ENCODE results near the gene CD47. TPM values are rescaled to one million over a fixed set of nuclear protein-coding genes. Genes with fewer than 3 reads are reported as not detected.

Gene CD47
- total RNA-seq, 4 donors from 2014 or later = 146 to 167 (median 160) TPM

DNA sequence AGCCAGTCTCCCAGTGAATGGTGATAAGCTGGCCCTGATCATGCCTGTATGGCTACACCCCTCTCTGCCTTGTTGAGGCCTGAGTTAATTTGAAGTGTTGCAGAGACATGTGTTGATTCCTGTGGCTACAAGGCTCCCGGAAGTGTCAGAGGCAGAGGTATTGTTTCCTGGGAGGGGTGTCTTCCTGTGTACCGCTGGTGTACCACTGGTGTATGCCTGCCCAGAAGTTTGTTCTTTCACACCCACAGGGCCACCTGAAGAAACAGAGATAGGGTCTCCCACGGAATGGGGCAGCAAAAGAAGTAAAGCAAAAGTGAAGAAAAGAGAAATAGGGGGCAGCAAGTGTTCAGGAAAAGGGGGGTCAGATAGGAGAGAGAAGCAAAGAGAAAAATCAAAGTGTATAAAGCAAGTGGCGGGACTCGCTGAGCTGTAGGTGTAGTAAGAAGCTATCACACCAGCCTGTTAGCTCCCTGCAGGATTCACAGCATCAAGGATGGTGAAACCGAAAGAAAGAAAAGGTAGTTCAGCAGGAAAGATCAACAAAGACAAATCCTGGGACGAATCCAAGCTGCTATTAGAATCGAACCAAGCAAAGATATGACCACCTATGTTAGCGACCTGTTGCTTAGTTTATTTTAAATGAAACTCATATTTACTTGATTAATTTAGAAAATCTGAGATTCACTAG, 36.6 kb upstream of the CD47 start:
- TF ChIP-seq, protein P1, sequence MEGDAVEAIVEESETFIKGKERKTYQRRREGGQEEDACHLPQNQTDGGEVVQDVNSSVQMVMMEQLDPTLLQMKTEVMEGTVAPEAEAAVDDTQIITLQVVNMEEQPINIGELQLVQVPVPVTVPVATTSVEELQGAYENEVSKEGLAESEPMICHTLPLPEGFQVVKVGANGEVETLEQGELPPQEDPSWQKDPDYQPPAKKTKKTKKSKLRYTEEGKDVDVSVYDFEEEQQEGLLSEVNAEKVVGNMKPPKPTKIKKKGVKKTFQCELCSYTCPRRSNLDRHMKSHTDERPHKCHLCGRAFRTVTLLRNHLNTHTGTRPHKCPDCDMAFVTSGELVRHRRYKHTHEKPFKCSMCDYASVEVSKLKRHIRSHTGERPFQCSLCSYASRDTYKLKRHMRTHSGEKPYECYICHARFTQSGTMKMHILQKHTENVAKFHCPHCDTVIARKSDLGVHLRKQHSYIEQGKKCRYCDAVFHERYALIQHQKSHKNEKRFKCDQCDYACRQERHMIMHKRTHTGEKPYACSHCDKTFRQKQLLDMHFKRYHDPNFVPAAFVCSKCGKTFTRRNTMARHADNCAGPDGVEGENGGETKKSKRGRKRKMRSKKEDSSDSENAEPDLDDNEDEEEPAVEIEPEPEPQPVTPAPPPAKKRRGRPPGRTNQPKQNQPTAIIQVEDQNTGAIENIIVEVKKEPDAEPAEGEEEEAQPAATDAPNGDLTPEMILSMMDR (IDR thresholded peaks at IDR 0.05) = no peak
- TF ChIP-seq POLR2A (IDR thresholded peaks at IDR 0.05) = no peak
- H3K27ac ChIP-seq = no peak overlapping the region
- intact Hi-C loops (cut with DNase I) = no loop called here
- H3K36me3 ChIP-seq = no peaks in the 10 kb centered on the region
- peaks cover 16 to 23% of the 10 kb centered on the region in 2 donors for H3K4me1 ChIP-seq
- H3K27me3 ChIP-seq = no peaks in the 10 kb centered on the region
- 74 to 78% methylated on average over 9 of the region's 9 CpGs for WGBS, 2 donors
- no peak for DNase-seq
- H3K9me3 ChIP-seq = no peaks in the 10 kb centered on the region
- no peak overlapping the region for H3K4me3 ChIP-seq (replicated peaks in 1 of 3)

DNA sequence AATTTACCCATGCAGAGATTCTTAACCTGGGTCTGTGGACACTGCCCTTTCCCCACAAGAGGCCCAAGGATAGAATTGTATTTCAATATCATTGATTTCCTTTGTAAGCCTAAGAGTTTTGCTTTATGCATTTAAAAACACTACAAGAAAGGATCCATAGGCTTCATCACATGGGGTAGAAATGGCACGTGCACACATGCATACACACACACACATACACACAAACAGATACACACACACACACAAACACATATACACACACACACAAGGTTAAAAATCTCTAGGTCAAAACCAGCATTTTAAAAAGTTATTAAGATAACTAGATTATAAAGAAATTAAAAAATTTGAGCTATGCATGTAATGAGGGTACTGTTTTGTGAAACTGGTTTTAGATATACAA, 35.5 kb upstream of the CD47 start:
- H3K4me3 ChIP-seq (replicated peaks in 1 of 3) = no peak overlapping the region
- 84 to 98% methylated on average over 1 of the region's 1 CpG for WGBS, 2 donors
- DNase-seq = no peak
- H3K9me3 ChIP-seq = no peaks in the 10 kb centered on the region
- no peaks in the 10 kb centered on the region for H3K27me3 ChIP-seq
- TF ChIP-seq, protein P1 (IDR thresholded peaks at IDR 0.05) = no peak
- no peak for TF ChIP-seq POLR2A (IDR thresholded peaks at IDR 0.05)
- no peak overlapping the region for H3K27ac ChIP-seq
- H3K4me1 ChIP-seq = peaks cover 13 to 23% of the 10 kb centered on the region in 2 donors
- no peaks in the 10 kb centered on the region for H3K36me3 ChIP-seq
- intact Hi-C loops (cut with DNase I) = no loop called here

GRCh38 chr3:108125550-108126071, 34.8 kb upstream of the CD47 start:
- peak; percentile 51 to 56 for DNase-seq
- Histone ChIP-seq H3K9me3 (no peaks in the 10 kb centered on the region), H3K27ac (peak overlapping the region in 1 of 3 donors; percentile 18), H3K4me1 (peaks cover 13 to 23% of the 10 kb centered on the region in 2 donors), H3K4me3 (replicated peaks in 1 of 3) (no peak overlapping the region), H3K36me3 (no peaks in the 10 kb centered on the region), H3K27me3 (no peaks in the 10 kb centered on the region)
- TF ChIP-seq, protein P1 (IDR thresholded peaks at IDR 0.05) = peak in 1 of 6 experiments; percentile 14
- TF ChIP-seq POLR2A (IDR thresholded peaks at IDR 0.05) = peak in 1 of 2 donors; percentile 11
- intact Hi-C loops (cut with DNase I) = no loop called here
- WGBS, 2 donors = 30 to 36% methylated on average over 6 of the region's 6 CpGs

DNA sequence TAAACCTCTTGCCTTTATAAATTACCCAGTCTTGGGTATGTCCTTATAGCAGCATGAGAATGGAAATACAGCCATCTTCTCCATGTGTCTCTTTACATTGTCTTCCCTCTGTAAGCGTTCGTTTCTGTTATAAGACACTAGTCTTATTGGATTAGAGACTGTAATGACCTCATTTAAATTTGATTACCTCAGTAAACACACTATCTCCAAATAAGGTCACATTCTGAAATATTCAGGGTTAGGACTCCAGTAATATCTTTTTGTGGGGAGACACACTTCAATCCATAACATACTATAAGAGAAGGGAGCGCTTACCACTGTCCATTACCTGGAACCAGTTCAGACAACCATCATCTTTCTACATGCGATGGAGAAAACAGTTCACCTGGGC, 34.3 kb upstream of the CD47 start:
- TF ChIP-seq POLR2A (IDR thresholded peaks at IDR 0.05) = no peak
- TF ChIP-seq, protein P1 (IDR thresholded peaks at IDR 0.05) = no peak
- no peak for DNase-seq
- Histone ChIP-seq H3K27ac (peak overlapping the region in 1 of 3 donors; percentile 18), H3K4me1 (peaks cover 13 to 23% of the 10 kb centered on the region in 2 donors), H3K9me3 (no peaks in the 10 kb centered on the region), H3K36me3 (no peaks in the 10 kb centered on the region), H3K27me3 (no peaks in the 10 kb centered on the region), H3K4me3 (replicated peaks in 1 of 3) (no peak overlapping the region)
- 90 to 93% methylated on average over 4 of the region's 4 CpGs for WGBS, 2 donors
- intact Hi-C loops (cut with DNase I) = no loop called here
